ENCODE results near the gene FGB. TPM values are rescaled to one million over a fixed set of nuclear protein-coding genes. Genes with fewer than 3 reads are reported as not detected.
"Not testable (repeated sequence)": the region's sequence is repeated elsewhere in the genome, so short reads cannot be mapped to it uniquely, and the experiment has no call there.

FGB gene
- total RNA-seq, 1 donor from 2014 or later: 2.8 TPM

DNA sequence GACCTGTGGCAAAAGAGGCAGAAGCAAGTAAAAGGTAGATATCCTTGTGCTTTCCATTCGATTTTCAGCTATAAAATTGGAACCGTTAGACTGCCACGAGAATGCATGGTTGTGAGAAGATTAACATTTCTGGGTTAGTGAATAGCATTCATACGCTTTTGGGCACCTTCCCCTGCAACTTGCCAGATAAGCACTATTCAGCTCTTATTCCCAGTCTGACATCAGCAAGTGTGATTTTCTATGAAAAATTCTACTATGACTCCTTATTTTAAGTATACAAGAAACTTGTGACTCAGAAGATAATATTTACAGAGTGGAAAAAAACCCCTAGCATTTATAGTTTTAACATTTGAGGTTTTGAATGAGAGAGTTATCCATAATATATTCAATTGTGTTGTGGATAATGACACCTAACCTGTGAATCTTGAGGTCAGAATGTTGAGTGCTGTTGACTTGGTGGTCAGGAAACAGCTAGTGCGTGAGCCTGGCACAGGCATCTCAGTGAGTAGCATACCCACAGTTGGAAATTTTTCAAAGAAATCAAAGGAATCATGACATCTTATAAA is 3.9 kb downstream of the FGB start:
- no peak for DNase-seq

DNA sequence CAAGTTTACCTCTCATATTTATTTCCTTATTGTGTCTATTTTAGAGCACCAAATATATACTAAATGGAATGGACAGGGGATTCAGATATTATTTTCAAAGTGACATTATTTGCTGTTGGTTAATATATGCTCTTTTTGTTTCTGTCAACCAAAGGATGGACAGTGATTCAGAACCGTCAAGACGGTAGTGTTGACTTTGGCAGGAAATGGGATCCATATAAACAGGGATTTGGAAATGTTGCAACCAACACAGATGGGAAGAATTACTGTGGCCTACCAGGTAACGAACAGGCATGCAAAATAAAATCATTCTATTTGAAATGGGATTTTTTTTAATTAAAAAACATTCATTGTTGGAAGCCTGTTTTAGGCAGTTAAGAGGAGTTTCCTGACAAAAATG is 6.2 kb downstream of the FGB start:
- DNase-seq: no peak

DNA sequence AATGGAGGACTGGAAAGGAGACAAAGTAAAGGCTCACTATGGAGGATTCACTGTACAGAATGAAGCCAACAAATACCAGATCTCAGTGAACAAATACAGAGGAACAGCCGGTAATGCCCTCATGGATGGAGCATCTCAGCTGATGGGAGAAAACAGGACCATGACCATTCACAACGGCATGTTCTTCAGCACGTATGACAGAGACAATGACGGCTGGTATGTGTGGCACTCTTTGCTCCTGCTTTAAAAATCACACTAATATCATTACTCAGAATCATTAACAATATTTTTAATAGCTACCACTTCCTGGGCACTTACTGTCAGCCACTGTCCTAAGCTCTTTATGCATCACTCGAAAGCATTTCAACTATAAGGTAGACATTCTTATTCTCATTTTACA is 6.8 kb downstream of the FGB start:
- DNase-seq: no peak

DNA sequence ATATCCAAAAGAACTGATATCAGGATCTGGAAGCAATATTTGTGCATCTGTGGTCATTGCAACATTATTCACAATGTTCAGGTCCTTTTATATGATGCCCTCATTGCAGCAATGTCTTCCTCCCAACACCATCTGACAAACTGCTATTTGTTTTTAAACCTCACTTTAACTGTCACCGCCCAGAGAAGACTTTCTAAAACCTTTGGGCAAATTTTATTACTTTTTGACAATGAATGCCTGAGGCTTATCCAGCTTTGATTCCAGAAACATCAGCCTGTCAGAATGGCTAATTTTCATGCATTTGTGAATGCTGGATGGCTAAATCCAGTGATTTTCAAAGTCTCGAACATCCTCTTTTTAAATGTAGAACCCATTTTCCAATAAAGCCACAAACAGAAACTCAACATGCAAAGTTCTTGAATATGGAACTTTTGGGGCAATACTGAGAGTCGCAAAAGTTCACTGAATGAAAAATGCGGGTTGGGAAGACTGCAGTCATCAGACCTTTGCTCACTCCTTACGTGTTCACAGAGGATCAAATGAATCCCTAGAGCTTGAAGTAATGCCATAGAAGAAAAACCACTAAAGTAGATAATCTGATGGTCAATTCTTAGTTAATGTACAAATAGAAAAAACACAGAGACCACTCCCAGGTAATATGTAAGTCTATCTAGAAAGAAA is 10.5 kb downstream of the FGB start:
- no peak for DNase-seq

DNA sequence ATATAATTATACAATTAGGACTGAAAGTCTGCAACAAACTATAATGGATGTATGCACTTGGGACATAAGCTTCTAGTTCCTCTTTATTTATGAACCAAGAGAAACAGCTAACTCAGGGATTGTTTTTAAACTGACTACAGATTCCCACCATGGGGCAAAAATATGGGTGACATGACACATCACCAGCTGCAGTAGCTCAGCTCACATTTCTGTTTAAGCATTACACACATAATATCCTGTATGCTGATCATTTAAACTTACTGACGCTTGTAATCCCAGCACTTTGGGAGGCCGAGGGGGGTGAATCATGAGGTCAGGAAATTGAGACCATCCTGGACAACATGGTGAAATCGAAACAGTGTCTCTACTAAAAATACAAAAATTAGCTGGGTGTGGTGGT is 11.5 kb downstream of the FGB start:
- no peak for DNase-seq

DNA sequence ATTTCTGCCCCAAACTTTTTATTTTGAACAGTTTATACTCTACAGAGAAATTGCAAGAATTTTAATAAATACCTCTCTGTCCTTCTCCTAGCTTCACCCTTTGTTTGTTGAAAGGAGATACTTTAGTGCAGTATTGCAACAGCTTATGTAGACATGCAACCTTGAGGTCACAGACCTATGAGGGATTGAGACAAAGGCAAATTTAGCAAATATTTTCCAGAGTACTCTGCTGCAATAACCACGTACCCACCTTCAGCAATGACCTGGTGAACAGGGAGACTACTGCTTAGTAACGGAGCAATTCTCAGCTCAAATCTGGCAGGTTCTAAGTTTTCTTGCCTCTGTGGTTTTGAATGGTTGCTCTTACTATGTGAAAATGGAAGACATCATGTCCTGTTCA is 14.5 kb downstream of the FGB start:
- DNase-seq: no peak

DNA sequence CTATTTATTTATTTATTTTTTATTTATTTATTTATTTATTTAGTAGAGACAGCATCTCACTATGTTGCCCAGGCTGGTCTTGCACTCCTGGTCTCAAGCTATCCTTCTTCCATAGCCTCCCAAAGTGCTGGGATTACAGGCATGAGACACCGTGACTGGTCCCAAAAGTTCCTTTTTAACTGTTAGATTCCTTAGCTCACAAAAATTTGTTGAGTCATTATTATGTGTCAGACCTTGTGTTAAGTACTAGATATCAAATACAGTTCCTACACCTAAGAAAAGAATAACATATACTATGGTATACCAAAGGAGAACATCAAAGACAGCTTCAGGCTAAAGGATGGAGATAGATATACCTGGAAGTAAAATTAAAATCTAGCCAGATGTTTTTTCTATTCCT is 16.1 kb downstream of the FGB start:
- no peak for DNase-seq

DNA sequence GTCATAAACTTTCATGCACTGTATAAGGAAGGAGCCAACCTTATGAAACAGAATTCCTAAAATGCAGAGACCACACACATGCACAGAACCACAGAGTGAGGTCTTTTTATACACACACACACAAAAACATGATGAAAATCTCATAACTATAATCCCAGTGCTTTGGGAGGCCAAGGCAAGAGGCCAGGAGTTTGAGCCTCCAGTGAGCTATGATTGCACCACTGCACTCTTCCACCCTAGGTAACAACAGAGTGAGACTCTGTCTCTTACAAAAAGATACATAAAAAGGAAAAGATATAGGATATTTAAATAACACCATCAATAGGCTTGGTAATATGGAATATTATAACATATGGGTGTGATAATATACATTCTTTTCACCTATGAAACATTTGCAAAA is 17.1 kb downstream of the FGB start:
- no peak for DNase-seq

DNA sequence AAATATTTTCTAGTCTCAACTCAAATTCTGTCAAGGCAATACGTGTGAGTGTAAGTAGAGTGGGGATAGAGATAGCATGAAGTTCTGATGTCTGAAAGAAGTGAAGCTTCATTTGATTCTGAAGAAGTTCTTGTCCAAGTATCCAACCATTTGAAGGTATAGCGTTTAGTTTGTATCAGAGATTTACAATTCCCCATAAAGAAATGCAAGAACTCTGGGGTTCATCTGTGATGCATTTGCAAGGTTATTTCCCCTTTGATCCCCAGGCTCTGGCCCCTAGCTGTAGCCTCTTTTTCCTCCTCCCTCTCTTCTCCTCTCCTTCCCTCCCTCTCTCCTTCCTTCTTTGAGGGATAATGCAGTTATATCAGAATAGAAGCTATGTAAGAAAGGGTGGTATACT is 19.9 kb downstream of the FGB start:
- no peak for DNase-seq

DNA sequence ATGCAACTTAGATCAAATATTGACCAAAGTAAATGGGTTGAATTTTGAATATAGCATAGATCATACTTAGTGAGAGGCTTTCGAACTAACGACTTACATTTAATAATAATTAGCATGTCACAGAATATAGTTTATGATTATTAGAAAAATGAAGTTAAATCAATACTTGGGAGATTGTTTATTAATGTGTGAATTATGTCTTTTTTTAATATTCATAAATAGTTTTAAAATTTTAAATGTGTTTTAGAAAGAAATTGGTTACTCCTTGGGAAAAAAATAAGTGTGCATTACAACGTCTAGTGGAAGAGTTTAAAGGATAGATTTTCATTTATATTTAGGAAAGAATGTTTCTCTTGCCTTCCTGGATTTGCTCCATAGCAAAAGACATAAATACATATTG is 20.4 kb downstream of the FGB start:
- DNase-seq: no peak

DNA sequence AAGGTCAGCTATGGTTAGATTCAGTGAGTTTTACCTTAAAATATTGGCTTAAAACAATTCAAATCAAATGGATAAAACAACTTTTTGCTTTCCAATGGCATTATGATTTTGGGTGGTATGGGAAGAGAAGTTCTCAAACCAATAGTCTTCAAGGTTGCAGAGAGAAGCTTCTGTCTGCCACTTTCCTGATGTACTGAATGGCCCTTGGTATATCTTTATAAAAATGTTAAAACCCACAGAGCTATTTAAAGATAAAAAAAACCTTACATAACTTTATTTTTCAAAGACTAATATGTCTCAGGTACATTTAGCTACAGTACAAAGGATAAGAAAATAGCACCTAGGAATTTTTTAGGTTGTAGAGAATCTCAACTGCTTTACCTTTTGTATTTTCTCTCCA is 20.9 kb downstream of the FGB start:
- no peak for DNase-seq

DNA sequence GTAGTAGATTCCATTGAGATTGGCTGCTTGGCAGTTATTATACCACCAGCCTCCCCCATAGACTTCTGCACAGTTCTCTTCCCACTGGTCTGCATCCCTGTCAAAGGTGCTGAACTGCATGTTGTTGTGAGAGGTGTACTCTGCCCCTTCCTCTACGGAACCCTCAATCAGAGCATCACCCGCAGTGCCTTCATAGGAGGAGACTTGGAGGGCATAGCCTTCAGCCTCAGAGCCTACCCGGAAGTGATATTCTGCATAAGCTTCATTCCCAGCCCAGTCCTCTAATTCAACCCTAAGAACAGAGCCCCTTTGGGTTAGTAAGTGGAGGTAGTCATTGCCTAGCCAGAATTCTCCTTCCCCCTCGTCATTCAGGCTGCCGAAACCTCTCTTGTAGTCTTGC is 21.4 kb downstream of the FGB start:
- DNase-seq: no peak

DNA sequence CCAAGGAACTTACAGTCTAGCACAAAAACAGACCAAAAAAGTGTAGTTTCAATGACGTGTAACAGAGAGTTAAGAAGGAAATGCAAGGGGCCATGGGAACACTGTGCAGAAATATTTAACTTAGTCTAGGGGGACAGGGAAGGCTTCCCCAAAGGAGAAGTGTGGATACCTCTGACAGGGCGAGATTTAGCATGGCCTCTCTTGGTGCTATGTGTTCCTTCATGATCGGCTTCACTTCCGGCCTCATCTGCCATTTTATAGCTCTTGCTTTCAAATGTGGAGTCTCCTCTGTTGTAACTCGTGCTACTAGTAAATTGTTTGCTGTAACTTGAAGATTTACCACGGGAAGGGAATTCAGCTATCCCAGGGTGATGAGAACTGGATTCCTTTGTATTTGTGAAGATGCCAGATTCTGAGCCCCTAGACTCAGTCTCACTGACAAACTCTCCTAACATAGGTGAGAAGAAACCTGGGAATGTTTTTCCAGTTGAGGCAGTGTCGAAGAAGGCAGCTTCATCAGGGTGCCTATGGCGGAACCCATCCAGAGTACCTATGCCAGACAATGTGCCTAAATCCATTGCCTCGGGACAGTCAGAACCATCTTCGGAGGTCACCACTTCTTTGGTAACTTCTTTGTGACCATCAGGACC is 22.7 kb downstream of the FGB start:
- DNase-seq: no peak

DNA sequence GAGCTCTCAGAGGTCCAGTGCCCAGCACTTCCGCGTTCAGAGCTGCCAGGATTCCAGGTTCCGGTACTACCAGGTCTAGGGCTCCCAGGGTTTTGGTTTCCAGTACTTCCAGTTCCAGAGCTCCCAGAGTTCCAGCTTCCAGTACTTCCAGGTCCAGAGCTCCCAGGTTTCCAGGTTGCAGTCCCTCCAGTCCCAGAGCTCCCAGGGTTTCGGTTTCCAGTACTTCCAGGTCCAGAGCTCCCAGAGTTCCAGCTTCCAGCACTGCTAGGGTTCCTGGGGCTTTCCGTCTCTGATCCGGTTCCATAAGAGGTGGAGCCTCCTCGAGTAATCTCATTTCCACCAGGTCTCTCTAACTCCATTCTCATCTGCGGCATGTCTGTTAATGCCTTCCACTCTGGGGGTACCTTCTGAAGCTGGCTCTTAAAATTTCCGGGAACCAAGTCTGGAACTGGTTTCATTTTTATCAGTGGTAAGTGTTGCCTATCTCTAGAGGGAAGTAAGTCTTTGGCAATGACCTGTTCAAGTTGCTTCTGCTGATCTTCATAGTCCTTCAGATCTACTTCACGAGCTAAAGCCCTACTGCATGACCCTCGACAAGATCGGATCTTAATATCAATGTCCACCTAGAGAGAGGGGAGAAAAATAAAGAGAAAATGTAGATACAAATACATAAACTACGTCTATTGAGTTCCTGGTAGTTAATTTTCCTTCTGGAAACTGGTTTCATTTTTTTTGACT is 23.7 kb downstream of the FGB start:
- no peak for DNase-seq

DNA sequence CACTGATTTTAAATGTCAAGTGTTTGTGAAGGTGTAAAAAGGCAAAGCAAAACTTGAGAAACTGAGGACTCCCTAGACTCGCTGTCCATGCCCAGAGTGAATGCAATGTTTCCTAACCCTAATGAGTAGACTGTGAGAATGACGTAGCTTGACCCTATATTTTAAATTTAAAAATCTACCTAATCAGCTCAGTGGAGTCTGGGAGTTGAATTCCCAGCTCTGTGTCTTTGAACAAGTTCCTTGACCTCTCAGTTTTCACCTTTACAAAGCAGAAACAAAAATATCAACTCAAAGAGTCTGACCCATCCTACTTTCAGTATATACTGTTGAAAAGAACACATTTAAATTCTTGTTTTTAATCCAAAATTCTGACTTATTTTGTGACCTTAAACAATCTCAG is 25.4 kb downstream of the FGB start:
- no peak for DNase-seq

DNA sequence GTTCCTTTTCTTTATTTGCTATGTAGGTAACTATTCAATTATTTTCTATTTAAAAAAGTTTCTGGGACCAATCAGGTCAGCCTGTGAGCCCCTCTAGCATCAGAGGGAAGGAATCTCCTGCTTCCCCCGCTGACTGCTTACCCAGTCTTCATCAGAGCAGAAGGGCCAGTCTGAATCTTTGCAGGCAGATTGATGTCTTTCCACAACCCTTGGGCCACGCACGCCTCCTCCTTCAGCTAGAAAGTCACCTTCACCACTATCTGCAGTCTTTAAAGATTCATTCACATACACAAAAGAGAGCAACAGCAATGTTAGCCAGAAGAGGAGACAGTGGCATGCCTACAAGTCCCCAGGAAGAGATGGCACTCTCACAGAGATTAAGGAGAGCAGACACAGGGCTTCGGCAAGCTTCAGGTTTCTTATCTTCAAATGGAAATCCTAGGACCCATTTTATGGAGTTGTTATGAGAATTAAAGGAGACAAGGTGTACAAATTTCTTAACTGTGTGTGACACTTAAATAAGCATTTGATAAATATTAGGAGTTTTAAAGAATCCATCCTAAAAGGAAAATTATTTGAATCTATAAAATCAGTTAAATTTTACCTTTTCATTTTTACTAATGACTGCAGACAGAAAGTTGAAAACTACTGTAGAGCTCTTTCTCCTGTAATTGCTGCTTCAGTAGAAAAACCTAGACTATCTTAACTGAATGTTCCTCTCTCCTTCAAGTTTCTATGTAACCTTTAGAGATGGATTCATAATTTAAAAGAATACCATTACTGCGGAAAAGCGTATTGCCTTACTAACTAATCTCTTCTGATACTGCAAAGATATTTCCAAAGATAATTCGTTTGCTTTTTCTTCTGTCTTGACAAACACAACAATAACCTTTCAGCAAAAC is 26.7 kb downstream of the FGB start:
- no peak for DNase-seq

DNA sequence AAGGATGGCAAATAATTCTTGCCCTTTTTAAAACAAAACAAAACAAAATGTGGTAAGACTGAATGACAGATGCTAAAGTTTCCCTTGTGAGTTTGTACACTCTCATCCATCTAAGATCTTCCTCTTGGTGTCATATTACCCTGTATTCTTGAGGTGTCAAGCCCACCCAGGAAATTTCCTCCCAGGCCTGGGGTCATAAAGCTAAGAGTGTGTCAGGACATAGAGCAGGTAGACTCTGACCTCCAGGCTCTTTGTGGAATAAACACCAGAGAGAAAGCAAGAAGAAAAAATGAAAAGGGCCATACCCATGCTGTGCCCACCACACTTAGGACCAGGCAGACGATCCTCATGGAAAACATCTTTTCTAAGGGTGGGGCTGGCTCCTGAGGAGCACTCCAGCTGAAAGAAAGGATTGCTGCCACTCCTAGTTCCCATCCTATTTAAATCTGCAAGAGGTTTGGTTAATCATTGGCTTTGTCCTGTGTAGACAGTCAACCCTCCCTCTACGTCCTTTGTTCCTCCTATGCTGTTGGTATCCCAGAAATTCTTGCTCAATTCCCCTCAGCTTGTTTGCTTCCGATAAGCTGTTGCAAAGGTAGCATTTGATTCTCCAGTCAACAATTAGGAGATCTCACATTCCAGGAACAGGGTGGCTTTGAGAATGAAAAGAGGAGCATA is 27.7 kb downstream of the FGB start, which contains the start of gene FGA:
TSS of gene FGA (minus strand) at position 414 of the 678 bp plus-strand sequence. CDS start at position 359, 55 bp downstream.
- no peak for DNase-seq

DNA sequence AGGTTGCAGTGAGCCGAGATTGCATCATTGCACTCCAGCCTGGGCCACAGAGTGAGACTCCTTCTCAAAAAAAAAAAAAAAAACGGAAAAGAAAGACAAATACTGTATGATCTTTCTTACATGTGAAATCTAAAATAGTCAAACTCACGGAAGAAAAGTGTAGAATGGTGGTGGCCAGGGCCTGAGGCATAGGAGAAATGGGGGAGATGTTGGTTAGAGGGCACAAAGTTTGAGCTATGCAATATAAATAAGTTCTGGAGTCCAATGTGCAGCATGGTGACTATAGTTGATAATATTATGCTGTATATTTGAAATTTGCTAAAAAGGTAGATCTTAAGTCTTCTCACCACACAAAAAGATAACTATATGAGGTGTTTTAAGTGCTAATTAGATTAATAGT is 29.1 kb downstream of the FGB start:
- no peak for DNase-seq

DNA sequence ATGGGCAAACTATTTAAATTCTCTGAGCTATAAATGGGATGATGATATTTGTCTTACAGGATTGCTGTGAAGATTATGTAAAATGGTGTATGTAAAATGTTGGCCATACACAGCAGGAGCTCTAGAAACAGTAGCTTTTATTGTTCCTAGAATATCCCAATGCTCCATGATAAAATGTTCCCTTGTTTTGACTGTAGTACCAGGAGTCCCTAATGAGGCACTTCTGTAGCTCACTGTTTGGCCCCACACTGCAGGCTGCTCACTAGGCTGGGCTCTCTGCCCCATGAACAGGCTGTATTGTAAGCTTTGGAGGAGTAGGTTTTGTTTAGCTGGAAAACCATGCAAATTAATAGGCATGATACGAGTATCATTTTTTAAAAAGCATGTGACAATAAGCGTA is 31.1 kb downstream of the FGB start:
- peak; percentile 1 for DNase-seq

DNA sequence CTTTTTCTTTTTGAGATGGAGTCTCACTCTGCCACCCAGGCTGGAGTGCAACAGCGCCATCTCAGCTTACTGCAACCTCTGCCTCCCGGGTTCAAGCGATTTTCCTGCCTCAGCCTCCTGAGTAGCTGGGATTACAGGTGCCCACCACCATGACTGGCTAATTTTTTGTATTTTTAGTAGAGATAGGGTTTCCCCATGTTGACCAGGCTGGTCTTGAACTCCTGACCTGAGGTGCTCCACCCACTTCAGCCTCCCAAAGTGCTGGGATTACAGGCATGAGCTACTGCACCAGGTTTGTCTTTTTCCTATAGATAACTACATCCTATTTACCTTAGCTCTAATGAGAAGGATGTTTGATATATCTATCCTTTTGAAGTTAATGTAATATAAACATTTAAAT is 31.5 kb downstream of the FGB start:
- not testable (repeated sequence) for DNase-seq

DNA sequence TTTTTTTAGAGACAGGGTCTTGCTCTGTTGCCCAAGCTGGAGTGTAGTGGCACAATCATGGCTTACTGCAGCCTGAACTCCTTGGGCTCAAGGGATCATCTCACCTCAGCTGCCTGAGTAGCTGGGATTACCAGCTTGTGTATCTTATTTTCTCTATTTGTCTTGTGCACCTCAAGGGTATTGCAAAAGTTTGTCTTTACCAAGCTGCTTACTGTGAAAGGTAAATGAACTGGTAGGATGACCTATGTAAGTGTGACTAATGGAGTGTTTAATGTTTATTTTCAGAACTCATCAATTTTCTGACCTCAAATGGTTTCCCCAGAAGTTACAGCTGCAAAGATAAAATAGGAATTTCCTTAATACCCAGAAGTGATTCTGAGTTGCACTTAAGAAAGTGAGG is 33.0 kb downstream of the FGB start:
- no peak for DNase-seq

DNA sequence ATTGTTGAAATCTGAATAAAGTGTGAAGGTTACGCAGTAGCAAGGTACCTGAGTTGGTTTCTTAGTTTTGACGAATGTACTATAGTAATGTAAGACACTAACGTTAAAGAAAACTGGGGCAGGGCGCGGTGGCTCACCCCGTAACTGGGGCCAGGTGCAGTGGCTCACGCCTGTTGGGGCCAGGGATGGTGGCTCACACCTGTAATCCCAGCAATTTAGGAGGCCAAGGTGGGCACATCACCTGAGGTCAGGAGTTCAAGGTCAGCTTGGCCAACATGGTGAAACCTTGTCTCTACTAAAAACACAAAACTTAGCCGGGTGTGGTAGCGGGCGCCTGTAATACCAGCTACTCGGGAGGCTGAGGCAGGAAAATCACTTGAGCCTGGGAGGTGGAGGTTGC is 34.5 kb downstream of the FGB start:
- not testable (repeated sequence) for DNase-seq
